Effector memory CD8-positive, alpha-beta T cell (primary cell): Measurements from ENCODE around the gene KIF1B.
A peak's percentile ranks its signal among the peaks of the same experiment; 100 is the strongest.
"Not testable (repeated sequence)": the region's sequence is repeated elsewhere in the genome, so short reads cannot be mapped to it uniquely, and the experiment has no call there.

ENCODE experiments used
- ATAC-seq: fragments of 150-1000 bp; cut with Tn5 transposase; replicated peaks from 2 replicates; pipeline ENCODE4 v1.10.0; 2021; ENCODE audit warnings: mild to moderate bottlenecking, moderate library complexity
- DNase-seq, 3 experiments: peaks; one replicate each; pipeline ENCODE4 v3.0.0; 2021
- H3K27ac Mint-ChIP-seq, 2 donors: one replicate each; pipeline ENCODE4 v1.8.0; 2022; ENCODE audit warnings: mild to moderate bottlenecking in 2 of 2, mixed read lengths in 2 of 2, moderate library complexity in 2 of 2
- H3K27me3 Mint-ChIP-seq, 2 donors: one replicate each; pipeline ENCODE4 v1.8.0; 2022; ENCODE audit warnings: mixed read lengths in 2 of 2
- H3K36me3 Mint-ChIP-seq: one replicate; pipeline ENCODE4 v1.8.0; 2022; ENCODE audit warnings: mild to moderate bottlenecking, moderate library complexity, mixed read lengths; ENCODE audit not compliant: insufficient read depth
- H3K4me1 Mint-ChIP-seq, 2 donors: one replicate each; pipeline ENCODE4 v1.8.0; 2022; ENCODE audit warnings: low read depth in 2 of 2, mixed read lengths in 2 of 2
- H3K4me3 Mint-ChIP-seq, 2 donors: one replicate each; pipeline ENCODE4 v1.8.0; 2022; ENCODE audit warnings: mild to moderate bottlenecking in 2 of 2, mixed read lengths in 2 of 2, moderate library complexity in 2 of 2
- H3K9me3 Mint-ChIP-seq, 2 donors: one replicate each; pipeline ENCODE4 v1.8.0; 2022; ENCODE audit warnings: mixed read lengths in 2 of 2

Gene KIF1B

GRCh38 chr1:10387677-10388386 lies 177.5 kb downstream of the KIF1B start:
- ATAC-seq (no peak), DNase-seq (no peak)
- Mint-ChIP-seq H3K4me3 (no peak overlapping the region), H3K9me3 (no peaks in the 10 kb centered on the region), H3K4me1 (no peaks in the 10 kb centered on the region), H3K36me3 (no peaks in the 10 kb centered on the region), H3K27me3 (no peaks in the 10 kb centered on the region), H3K27ac (no peak overlapping the region)

GRCh38 chr1:10388387-10388715 lies 178.0 kb downstream of the KIF1B start:
- Mint-ChIP-seq H3K9me3 (no peaks in the 10 kb centered on the region), H3K4me1 (no peaks in the 10 kb centered on the region), H3K27me3 (no peaks in the 10 kb centered on the region), H3K27ac (no peak overlapping the region), H3K4me3 (no peak overlapping the region), H3K36me3 (no peaks in the 10 kb centered on the region)
- ATAC-seq (no peak), DNase-seq (no peak)

GRCh38 chr1:10389271-10389973 lies 179.1 kb downstream of the KIF1B start:
- Mint-ChIP-seq H3K9me3 (no peaks in the 10 kb centered on the region), H3K36me3 (peaks cover 2% of the 10 kb centered on the region), H3K27me3 (no peaks in the 10 kb centered on the region), H3K4me1 (no peaks in the 10 kb centered on the region), H3K27ac (no peak overlapping the region), H3K4me3 (no peak overlapping the region)
- DNase-seq (no peak), ATAC-seq (no peak)

GRCh38 chr1:10396870-10397269 lies 186.5 kb downstream of the KIF1B start:
- ATAC-seq (no peak), DNase-seq (no peak)
- Mint-ChIP-seq H3K9me3 (no peaks in the 10 kb centered on the region), H3K27ac (no peak overlapping the region), H3K27me3 (no peaks in the 10 kb centered on the region), H3K4me3 (peak overlapping the region; percentile 9 to 11), H3K4me1 (peaks cover 14 to 22% of the 10 kb centered on the region in 2 donors), H3K36me3 (peaks cover 9% of the 10 kb centered on the region)

GRCh38 chr1:10398278-10398733 lies 187.9 kb downstream of the KIF1B start:
- H3K9me3 Mint-ChIP-seq, result no peaks in the 10 kb centered on the region
- H3K36me3 Mint-ChIP-seq, result peaks cover 9% of the 10 kb centered on the region
- no peaks in the 10 kb centered on the region for H3K27me3 Mint-ChIP-seq
- peak overlapping the region; percentile 13 to 91 for H3K27ac Mint-ChIP-seq
- peak overlapping the region; percentile 90 to 95 for H3K4me3 Mint-ChIP-seq
- no peak for DNase-seq
- peak; percentile 35 for ATAC-seq
- H3K4me1 Mint-ChIP-seq, result peaks cover 14 to 22% of the 10 kb centered on the region in 2 donors

- H3K36me3 Mint-ChIP-seq, result peaks cover 13% of the 10 kb centered on the region
- H3K27ac Mint-ChIP-seq, result peak within 1 kb of the TSS; percentile 13 to 92
- no peaks in the 10 kb centered on the region for H3K27me3 Mint-ChIP-seq
- peak; percentile 94 for ATAC-seq
- peak; percentile 95 to 97 (median 96) for DNase-seq
- no peaks in the 10 kb centered on the region for H3K9me3 Mint-ChIP-seq
- peak within 1 kb of the TSS; percentile 90 to 95 for H3K4me3 Mint-ChIP-seq
- H3K4me1 Mint-ChIP-seq, result peaks cover 14 to 22% of the 10 kb centered on the region in 2 donors
Observed at GRCh38 chr1:10398734-10399443, 188.5 kb downstream of the KIF1B start, which contains the start of gene PGD. Gene PGD, plus strand, starts transcription at chr1:10399064. Its CDS starts 54 bp downstream, at chr1:10399118.

GRCh38 chr1:10399444-10399941 lies 189.1 kb downstream of the KIF1B start:
- Mint-ChIP-seq H3K4me1 (peaks cover 14 to 22% of the 10 kb centered on the region in 2 donors), H3K36me3 (peaks cover 15% of the 10 kb centered on the region), H3K27ac (peak overlapping the region in 1 of 2 donors; percentile 92), H3K9me3 (no peaks in the 10 kb centered on the region), H3K27me3 (no peaks in the 10 kb centered on the region), H3K4me3 (peak overlapping the region; percentile 90 to 95)
- DNase-seq (no peak), ATAC-seq (no peak)

GRCh38 chr1:10400013-10400412 lies 189.6 kb downstream of the KIF1B start:
- no peaks in the 10 kb centered on the region for H3K9me3 Mint-ChIP-seq
- H3K27me3 Mint-ChIP-seq, result no peaks in the 10 kb centered on the region
- peaks cover 14 to 22% of the 10 kb centered on the region in 2 donors for H3K4me1 Mint-ChIP-seq
- H3K36me3 Mint-ChIP-seq, result peaks cover 18% of the 10 kb centered on the region
- no peak for DNase-seq
- peak overlapping the region in 1 of 2 donors; percentile 92 for H3K27ac Mint-ChIP-seq
- H3K4me3 Mint-ChIP-seq, result peak overlapping the region; percentile 90 to 95
- ATAC-seq, result no peak

GRCh38 chr1:10401281-10401680 lies 190.9 kb downstream of the KIF1B start:
- Mint-ChIP-seq H3K4me1 (peaks cover 14 to 22% of the 10 kb centered on the region in 2 donors), H3K27ac (no peak overlapping the region), H3K36me3 (peaks cover 28% of the 10 kb centered on the region), H3K27me3 (no peaks in the 10 kb centered on the region), H3K9me3 (no peaks in the 10 kb centered on the region), H3K4me3 (no peak overlapping the region)
- DNase-seq (no peak), ATAC-seq (no peak)

- Mint-ChIP-seq H3K4me3 (no peak overlapping the region), H3K9me3 (no peaks in the 10 kb centered on the region), H3K36me3 (peaks cover 38% of the 10 kb centered on the region), H3K27me3 (no peaks in the 10 kb centered on the region), H3K27ac (no peak overlapping the region), H3K4me1 (peaks cover 14 to 22% of the 10 kb centered on the region in 2 donors)
- ATAC-seq, result no peak
- DNase-seq, result no peak
Observed at GRCh38 chr1:10402729-10403274, 192.4 kb downstream of the KIF1B start.

GRCh38 chr1:10407201-10407600 lies 196.8 kb downstream of the KIF1B start:
- H3K27me3 Mint-ChIP-seq, result no peaks in the 10 kb centered on the region
- peaks cover 54% of the 10 kb centered on the region for H3K36me3 Mint-ChIP-seq
- H3K9me3 Mint-ChIP-seq, result no peaks in the 10 kb centered on the region
- no peak for DNase-seq
- no peak overlapping the region for H3K4me3 Mint-ChIP-seq
- no peak for ATAC-seq
- no peaks in the 10 kb centered on the region for H3K4me1 Mint-ChIP-seq
- no peak overlapping the region for H3K27ac Mint-ChIP-seq

GRCh38 chr1:10415211-10415930 lies 205.0 kb downstream of the KIF1B start:
- no peak for DNase-seq
- Mint-ChIP-seq H3K9me3 (no peaks in the 10 kb centered on the region), H3K4me3 (no peak overlapping the region), H3K27ac (peak overlapping the region in 1 of 2 donors; percentile 44), H3K36me3 (peaks cover 63% of the 10 kb centered on the region), H3K4me1 (no peaks in the 10 kb centered on the region), H3K27me3 (no peaks in the 10 kb centered on the region)
- peak; percentile 21 for ATAC-seq

- H3K36me3 Mint-ChIP-seq, result peaks cover 67% of the 10 kb centered on the region
- H3K27me3 Mint-ChIP-seq, H3K27ac Mint-ChIP-seq: not testable (repeated sequence)
Observed at GRCh38 chr1:10415967-10416366, 205.6 kb downstream of the KIF1B start.

More at GRCh38 chr1:10415967-10416366, 205.6 kb downstream of the KIF1B start:
- H3K9me3 Mint-ChIP-seq, DNase-seq, H3K4me1 Mint-ChIP-seq, H3K4me3 Mint-ChIP-seq, ATAC-seq: not testable (repeated sequence)
